NCI-H524 (cell line): ENCODE data around the gene ZNF362.

Source experiments
- DNase-seq, 2 experiments: peaks; one replicate each; lab custom pipeline; 2025; lab: John Stamatoyannopoulos, UW

The ZNF362 gene

DNA sequence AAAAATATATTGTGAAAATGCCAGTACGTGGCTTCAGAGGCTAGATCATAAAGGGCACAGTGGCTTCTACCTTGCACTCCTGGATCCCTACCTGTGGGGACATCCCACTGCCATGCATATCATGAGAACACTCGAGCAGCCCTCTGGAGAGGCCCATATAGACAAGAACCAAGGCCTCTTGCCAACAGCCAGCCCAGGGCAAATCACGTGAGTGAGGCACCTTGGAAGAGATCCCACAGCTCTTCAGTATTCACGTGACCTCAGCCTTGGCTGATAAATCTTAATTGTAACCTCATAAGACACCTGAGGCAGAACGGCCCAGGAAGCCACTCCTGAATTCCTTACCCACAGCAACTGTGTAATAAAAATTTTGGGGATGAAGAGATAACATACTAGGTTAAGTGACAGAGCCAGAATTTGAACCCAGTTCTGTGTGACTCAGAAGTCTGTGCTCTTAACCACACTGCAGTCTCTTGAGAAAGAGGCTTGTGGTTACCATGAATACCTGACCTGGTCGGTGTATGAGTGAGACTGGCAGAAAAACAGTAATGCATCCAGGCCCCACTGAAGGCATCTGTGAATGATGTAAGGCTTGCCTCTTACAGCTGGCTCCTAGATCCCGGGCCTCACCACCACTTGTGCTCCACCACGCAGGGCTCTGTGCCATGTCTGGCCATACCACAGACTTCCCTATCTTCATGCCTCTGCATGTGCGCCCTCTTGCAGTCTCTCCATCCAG lies 71.5 kb downstream of the ZNF362 start:
- DNase-seq = no peak

DNA sequence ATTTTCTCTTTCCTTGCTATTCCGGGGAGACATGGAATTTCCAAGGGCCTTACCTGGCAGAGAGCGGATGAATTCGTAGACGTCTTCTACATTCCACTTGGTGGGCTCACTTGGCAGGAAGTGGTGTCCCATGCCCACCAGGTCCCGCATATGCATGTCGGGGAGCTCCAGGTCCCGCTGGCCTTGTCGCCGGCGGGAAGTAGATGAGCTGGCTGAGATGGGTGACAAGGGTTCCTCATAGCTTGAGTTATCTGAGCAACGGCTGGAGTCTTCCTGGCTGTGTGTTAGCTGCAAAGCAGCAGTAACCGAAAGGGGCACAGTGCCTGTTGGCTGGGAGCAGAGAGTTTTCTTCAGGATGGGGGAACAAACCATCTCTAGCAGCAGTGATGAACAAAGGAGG lies 72.5 kb downstream of the ZNF362 start:
- DNase-seq = no peak

DNA sequence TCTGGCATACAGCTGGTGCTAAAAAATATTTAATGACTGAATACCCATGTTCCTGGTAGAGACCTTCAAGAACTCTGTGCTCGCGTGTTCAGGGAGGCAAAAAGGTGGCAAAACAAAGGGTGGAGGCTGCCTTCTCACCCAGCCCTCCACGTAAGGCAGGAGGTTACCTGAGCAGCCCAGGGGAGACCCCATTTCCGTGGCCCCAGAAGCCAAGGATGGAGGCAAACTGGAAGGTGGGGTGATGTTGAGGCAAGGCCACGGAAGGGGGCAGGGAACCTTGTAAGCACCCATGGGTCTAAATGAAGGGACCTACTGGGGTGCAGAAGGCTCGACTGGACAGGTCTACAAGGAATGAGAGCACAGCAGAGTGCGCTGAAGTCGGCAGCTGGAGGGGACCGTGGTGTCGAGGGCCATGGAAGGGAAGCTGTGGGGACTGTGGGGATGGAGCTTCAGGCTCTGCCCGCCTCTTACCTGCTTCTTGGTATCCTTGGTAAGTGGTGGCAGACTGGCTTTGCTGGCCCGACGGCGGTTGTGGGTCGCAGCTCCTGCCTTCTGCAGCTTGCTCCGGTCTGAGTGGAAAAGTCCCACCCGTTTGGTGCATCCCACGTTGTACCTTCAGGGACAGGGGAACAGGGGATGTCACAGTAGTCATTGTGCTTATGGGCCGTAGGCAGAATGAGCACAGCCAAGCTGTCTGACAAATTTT lies 73.5 kb downstream of the ZNF362 start:
- DNase-seq = no peak

DNA sequence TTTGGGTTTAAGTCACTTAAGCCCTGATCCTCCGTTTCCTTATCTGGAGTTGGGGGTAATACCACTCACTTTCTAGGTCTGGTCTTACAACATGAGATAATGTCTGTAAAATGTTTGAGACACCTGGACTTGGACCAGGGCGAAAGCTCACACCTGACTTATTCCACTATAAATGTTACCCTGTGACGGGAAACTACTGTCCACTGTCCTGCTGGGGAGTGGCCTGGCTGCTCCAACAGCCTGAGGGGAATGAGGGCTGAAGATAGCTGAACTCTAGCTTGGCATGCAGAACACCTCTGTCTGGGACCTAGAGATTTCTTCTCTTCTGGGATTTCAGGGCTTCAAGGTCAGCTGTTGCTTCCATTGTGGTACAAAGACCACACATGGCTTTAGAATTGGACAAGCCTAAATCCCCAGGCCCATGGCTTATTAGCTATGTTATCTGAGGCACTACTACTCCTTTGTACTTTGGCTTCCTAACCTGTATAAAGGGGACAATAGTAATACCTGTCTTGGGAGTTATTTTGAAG lies 74.1 kb downstream of the ZNF362 start:
- no peak for DNase-seq

DNA sequence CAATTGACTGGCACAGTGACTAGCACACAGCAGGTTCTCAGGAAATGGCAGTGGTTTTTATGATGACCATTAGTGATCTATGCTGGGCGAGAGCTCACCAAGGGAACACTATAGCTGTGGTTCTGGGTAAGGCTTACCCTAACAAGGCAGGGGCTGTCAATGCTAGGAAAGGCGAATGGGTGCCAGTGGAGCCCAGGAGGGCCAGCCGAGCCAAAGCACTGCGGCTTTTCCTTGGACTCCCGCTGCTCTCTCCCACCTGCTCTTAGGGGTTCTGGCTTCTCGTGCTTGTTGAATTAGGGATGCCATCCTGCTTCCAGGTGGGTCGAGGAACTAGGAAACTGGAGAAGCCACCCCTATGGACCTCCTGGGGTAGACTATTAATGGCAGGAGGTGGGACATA lies 74.6 kb downstream of the ZNF362 start:
- DNase-seq = no peak

DNA sequence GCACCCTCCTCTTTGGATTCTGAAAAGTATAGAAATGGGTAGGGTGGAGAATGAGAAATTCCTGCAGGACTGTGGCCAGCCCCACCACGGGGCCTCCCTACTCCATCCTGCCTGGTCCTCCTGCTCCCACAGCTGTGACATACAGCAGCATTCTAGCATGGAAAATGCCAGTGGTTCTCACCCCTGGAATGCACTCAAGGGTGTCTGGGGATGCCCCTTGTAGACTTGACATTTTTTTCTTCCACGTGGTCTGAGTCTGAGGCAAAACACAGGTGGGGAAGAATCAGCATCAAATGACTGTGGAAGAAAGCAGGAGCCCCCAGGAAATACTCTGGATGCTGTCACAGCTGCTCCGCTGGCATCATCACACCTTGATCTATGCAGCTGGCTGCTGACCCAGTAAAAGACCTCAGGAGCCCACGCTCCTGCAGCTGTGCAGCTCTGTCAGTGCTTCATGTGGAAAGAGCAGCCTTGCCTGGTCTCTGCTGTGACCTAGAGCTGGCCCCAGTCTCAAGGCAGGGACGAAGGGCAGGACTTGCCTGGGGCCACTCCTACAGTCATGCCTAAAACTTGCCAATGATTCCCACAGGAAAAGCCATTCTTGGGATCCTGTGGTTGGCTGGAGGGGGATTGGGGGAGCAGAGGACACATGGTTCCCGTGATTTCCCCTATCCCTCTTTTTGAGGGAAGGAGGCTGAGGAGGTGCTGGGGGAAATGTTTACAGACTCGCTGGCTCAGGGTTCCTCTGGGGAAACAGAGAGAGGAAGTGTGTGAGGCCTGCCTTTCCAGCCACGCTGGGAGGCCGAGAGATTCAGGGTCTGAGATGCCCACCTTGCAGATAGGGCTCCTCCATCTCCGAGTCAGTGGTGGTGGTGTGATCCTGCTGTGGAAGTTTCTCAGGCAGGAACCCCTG lies 75.4 kb downstream of the ZNF362 start:
- DNase-seq = no peak

DNA sequence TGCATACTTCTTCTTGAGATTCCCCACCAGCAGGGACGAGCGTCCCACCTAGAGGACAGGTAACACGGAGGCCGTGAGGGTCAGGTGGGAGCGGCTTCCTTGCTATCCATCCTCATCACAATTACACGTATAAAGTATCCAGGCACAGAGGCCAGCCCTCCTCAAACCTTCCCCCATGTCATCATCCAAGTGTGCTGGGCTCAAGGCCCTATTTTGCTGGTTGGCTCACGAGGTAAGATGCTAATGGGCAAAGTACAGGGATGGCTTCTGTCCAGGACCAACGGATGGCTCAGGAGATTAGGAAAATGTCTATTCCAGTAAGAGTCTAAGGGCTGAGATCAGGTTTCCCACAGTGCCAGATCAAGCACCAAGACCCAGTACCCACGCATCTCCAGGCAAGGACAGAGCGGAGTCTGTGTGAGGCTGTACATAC lies 76.1 kb downstream of the ZNF362 start:
- DNase-seq = peak; percentile 33 to 43

DNA sequence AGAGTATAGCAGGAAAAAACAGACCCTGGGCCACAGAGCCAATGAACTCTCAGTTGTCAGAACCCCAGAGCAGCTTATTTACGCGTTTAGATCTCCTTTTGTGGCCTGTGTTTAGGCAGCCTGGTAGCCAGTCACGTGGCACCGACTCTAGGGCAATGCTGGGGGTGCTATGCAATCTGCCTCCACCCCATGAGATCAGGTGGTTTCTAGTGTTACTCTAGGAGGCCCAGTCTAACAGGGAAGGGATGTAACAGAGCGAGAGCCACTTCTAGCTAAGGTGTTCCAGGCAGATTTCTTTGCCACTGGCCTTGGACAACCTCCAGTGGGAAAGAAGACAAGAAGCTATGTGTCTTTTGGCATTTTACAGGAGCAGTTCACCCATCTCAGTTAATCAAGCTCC lies 76.6 kb downstream of the ZNF362 start:
- no peak for DNase-seq

DNA sequence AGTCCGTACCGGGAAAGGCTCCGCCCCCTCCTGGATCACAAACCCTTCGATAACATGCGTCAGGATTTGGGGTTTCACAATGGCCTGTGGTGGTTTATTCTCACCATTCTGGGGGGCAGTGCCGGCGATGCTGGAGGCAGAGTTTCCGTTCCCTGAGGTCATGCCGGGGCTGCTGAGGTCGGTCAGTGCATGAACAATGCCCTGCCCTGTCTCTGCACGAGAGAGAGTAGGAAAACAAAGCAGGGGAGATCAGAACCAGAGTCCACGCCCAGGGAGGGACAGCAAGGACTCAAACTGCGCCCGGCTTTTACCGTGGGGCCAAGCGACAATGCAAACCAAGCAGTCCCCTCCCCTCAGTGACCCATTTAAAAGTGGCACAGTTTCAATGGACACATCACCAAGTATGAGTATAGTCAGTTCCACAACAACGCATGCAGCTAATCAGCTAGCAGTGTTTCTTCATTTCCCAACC lies 77.8 kb downstream of the ZNF362 start:
- no peak for DNase-seq

DNA sequence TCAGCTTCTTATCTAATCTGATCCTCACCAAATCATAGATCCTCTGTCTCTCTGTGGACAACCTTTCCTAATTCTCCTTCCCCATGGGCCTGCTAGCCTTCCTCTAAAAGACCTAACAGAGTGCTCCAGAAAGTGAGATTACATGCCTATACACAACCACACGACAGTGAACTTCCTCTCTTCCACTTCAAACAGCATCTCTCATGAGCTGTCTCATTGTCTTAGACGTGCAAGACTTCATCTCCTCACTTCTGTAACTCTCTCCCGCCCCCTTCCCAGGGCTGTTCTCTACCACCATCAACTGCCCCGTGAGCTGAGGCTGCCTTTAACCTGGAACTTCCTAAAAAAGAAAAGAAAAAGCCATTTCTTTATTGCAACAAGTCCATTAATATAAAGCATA lies 78.7 kb downstream of the ZNF362 start:
- peak in 1 of 2 experiments; percentile 24 for DNase-seq

DNA sequence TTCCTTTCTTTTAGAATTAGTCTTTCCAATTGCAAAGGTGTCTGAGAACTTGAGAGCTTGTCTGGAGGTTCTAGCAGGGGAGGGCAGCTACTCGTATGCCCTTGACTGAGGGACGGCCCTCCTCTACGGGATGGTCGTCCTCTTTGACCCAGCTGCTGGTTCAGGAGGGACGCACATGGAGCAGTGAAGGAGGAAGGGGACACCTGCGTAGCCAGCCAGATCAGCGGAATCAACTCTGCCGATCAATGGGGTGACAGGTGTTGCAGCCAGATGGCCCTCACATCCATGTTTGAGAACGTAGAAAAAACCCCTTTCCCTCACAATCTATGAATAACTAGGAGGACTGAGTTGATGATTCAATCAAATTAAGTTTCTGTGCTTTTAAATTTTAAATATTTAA lies 80.3 kb downstream of the ZNF362 start:
- DNase-seq = peak; percentile 89 to 96

DNA sequence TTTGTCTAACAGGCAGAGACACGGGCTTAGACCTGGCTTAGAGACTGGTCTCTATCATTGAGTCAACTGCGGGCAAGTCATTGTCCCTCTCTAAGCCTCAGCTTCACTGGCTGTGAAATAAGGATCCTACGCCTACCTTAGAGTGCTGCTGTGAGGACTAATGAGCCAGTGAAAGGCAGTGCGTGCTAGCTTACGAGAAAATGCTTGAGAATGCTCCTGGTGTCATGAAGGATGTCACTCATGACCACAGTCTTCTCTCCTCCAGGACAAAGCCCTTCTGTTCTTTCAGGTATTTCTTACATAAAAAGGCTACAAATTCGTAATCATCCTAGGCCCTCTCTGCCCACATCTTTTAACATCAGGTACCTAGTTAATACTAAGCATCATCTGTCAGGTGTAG lies 81.1 kb downstream of the ZNF362 start:
- DNase-seq = peak in 1 of 2 experiments; percentile 51

DNA sequence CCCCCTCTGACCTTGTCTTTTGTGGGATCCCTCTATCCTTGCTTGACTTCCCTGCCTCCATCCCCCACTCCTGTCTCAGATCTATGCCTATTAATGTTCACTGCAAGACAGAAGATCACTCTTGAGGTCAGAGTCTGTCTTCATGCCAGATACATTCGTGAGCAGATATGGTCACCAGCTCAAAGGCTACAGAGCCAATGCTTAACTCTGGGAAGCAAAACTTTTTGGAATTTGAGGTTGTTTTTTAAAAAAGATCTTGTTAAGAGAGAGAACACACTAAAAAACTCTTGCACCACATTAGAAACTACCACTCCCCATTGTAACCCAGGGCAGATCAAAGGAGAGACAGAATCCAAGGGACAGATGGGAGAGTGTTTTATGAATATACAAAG lies 81.8 kb downstream of the ZNF362 start:
- DNase-seq = no peak

DNA sequence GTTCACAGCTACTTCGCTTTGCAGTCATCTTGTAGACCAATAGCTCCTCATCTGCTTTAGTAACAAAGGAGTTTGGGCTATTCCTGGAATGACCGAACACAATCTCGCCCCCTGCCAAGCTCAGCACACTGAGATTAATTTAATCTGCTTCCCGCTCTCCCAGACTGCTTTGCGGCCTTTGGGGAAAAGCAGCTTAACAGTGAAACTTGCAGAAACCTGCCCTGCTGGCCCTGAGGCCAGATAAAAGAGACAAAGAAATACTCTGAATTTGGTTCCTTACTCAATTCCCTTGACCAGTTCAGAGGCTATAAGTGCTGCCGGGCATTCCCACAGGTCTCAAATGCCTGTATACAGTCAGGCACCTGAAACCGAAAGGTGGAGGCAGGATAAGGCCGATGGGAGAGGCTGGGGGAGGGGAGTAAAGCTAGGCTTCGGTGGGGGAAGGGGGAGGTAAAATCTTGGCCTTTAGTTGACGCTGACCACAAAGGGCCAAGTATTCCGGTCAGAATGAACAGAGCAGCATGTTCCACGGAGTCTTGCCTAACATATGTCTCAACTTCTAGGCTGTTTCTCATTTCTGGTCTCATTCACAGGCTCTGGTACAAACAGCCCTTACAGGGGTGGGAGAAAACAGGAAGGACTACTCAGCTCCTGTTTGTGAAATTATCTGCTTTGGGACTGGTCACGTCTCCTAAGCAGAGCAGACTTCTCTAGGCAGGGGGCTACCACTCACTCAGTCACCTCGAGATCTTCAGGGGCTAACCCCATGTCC lies 82.3 kb downstream of the ZNF362 start:
- DNase-seq = peak; percentile 64 to 87

DNA sequence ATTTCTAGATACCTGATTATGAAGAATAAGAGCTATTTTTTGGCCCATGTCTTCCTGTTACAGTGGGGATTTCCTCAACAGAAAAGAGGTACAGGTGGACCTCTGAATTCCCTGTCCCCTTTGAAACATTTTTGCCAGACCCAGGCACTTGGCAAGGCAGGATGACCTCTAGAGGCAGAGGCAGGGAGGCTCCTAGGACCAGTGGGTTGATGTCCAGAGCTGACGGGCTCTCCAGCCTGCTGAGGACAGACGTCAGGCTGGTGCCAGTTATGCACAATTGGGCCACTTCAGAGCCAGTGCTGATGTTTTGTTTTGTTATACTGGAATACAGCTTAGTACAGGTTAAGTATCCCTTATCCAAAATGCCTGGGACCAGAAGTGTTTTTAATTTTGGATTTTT lies 83.1 kb downstream of the ZNF362 start:
- peak in 1 of 2 experiments; percentile 29 for DNase-seq

DNA sequence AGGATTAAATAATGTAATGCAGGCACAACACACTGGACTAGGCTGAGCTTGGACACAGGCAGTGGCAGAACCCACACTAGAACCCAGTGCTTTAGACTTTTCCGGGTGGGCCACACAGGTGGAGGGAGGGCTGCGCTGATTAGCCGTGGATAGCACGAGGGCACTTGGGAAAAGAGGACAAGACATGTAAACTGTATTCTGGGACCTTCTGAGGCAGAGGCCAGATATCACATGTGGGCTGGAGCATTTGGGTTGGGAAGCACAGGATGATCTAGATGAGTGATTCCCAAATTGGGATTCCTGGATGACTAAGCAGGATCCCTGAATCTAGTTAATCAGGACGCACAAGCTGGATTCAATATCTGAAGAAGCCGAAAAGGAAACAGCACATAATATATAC lies 84.9 kb downstream of the ZNF362 start:
- DNase-seq = no peak

DNA sequence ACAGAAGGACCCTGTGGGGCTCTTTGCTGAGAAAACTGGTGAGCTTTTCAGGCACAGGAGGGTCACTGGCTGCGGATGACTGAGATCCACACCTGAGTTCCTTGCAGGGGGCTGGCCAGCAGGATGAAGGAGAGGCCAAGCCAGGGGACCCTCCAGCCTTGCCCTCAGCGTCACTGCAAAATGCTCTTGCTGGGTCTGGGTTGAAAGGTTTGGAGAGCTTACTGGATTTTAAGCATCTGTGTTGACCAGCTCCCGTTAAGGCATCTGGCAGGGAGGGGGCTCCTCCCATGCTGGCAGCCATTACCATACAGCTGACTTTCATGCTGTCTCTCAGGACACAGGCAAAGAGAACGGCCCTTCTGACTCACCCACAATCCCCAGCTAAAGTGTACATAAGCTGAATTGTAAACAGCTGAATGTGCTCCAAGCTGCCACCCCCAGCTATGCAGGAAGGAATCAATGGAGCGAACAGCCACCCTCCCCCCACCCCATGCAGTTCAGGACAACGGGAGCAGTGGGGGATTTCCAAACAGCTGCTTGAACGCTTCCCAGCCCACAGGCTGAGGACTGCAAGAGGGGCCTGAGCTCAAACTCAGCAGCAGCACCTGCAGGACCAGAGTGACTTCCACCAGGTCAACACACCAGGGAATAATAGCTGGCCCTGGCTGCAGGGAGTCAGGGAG lies 85.9 kb downstream of the ZNF362 start:
- peak; percentile 90 to 95 for DNase-seq

DNA sequence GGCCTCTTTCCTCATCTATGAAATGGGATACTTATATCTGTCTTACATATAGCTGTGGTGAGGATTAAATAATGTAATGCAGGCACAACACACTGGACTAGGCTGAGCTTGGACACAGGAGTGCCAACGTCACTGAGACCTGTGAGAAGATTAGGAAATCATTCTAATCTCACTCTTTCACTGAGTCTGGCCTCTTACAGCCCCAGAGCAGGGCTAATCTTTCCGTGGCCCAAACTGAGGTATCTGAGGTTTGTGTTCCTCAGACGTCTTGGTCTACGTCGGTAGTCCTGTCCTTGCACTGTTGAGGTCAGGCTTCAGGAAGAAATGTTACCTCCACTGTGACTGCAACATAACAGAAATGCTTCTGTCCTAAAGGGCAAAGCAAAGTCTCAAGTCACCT lies 87.2 kb downstream of the ZNF362 start:
- DNase-seq = no peak

DNA sequence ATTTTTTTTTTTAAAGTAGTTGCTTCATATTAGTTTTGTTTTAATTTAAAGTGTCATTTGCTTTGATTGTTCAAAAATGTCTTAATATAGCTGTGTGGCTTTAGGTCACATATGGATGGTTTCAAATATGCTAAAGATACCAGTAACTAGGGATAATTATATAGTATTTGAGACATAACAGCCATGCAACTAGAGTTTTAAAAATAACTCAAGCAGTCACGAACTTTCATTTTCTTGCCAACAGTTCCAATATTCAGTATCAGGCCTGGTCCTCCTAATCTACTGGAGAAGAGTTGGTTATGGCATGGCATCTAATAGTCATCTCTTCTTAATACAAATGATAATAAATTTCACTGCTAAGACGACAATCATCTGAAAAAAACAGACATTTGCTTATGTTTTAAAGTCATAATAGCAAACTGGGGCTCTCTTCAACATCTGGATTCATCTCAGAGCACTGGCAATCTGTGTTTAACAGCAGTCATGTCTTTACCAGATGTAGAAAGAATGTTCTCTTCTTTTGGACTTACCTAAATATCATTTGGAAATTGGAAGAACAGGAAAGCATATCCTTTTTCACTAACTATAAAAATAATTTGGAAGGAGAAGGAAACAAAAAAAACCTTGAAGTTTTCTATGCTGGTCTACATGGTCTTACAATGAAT lies 88.7 kb downstream of the ZNF362 start:
- DNase-seq = no peak

DNA sequence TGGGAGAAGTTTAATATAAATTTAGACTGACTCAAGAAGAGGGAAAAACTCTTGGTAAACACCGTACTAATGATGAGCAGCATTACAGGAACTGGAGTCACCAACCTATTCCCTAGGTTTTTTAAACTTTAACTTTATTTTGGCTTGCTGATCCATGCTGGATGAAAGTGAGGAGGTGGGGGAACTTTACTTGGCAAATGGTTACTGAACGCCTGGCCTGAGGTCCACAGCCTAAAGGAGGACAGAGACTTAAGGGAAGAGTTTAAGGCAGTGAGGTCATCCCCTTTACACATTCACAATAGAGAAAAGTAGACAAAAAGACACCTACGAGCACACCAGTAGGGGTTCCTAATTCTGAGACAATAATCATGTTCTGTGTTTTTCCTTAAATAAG lies 90.2 kb downstream of the ZNF362 start:
- no peak for DNase-seq
